Left renal cortex interstitium (tissue), 4 donors: ENCODE results near the gene JARID2. TPM values are rescaled to one million over a fixed set of nuclear protein-coding genes. Genes with fewer than 3 reads are reported as not detected.
"Not testable (repeated sequence)": the region's sequence is repeated elsewhere in the genome, so short reads cannot be mapped to it uniquely, and the experiment has no call there.

Experiments used
- DNase-seq, 4 donors: peaks; one replicate each; pipeline ENCODE4 v3.0.0-alpha.2; 2013; ENCODE audit warnings: low read depth in 4 of 4, low spot score in 2 of 4, missing footprints in 1 of 4
- polyA plus RNA-seq, 4 donors: library from polyadenylated mRNA; unstranded; fragments of 120-200 nt; gene quantifications; one replicate each; pipeline ENCODE4 v1.2.1, GENCODE V29; 2013; ENCODE audit not compliant: insufficient read length in 4 of 4

JARID2 gene
- polyA plus RNA-seq, 4 donors = 26.1 to 33.0 (median 28.9) TPM

DNA sequence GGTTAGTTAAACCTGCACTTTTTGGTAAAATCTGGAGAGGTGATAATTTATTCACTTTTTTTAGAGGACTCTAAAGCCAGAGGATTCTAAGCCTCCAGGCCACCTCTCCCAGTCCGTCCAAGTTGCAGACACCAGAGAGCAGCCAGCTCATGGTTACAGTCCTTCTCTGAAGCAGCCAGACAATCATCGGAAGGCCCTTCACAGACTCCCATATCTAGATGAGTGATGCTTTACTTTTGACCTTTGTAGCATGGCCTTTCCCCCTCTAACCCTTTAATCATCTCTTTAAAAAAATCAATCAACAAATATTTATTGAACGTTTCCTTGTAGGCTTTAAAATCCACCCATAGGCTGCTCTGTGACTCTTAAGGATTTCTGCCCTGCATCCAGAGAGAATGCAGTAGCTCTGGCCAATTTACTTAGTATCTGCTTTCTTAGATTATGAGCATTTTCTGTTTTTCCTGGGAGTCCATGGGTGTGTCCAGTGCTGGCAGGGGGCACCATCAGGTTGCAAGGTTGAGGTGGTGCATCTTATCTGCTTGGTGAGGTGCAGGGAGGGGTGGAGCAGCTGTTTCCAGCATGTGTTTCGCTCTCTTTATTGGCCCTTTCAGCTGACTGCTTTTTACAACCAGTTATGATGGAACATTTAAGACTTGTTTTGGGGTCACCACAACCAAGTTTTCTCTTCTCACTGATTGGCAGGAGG lies 58.6 kb downstream of the JARID2 start:
- DNase-seq = no peak

DNA sequence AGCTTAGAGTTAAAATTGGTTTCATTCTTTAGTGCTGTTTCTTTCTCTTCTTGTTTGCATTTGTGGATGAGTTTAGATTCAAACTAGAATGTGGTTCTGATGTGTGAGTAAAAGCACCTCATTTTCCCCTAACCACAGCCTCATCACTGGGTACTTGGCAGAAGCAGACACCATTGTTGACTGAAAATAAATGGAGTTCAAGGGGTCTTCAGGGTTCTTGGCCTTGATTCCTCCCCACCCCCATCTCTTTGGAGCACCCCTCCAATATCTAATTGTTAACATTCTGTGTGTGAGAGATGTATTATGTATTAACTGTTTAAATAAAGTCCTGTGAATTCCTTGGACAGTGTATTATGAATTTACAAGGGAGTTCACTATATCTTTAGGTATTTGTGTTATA lies 59.6 kb downstream of the JARID2 start:
- no peak for DNase-seq

DNA sequence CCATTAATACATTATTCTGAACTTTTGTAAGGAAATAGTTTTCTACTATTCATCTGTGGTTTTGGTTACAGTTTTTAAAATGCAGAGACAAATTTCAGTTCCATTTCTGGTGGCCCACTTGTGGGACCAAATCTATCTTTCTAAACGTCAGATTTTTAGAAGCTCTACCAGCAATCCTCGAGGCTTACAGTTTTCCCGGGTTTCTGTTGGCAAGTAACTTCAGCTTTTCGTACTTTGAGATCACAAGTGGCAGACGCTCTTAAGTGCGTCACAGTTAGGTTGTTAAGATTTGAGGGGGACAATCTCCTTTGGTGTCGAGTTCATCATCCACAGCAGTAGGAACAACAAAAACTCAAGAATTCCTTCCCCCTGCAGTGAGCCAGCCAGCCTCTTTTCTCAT lies 60.0 kb downstream of the JARID2 start:
- DNase-seq = no peak

GRCh38 chr6:15308435-15309213 lies 62.8 kb downstream of the JARID2 start:
- DNase-seq = no peak

DNA sequence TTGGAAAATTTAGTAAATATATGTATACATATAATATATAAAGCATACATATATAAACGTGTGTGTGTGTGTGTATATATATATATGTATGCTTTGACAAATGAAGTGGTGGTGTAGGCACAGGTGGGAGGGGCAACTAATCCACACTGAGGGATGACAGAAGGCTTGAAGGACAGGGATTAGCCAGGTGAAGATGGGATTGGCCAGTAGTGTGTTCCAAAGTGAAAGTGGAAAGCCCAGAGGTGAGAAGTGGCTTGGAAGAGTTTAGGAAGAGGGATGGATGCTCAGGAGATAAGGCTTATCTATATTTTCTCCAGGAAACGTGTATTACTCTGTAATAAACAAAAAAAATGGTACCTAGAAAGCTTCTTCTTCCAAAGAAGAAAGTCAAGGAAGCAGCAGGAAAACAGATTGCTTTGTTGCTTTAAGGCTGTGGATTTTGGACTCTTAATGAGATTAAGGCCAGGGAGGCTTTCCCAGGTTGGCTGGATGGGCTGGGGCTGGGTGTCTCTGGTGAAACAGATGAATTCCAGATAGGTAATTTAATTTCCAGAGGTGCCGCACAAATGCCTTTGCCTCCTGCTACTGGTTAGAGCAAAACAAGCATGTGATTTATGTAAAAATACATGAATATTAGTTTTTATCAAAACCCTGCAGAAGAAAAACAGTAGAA lies 63.9 kb downstream of the JARID2 start:
- DNase-seq = no peak

GRCh38 chr6:15310680-15311079 lies 64.8 kb downstream of the JARID2 start:
- DNase-seq = no peak

- no peak for DNase-seq
Observed at GRCh38 chr6:15312500-15312899, 66.6 kb downstream of the JARID2 start.

DNA sequence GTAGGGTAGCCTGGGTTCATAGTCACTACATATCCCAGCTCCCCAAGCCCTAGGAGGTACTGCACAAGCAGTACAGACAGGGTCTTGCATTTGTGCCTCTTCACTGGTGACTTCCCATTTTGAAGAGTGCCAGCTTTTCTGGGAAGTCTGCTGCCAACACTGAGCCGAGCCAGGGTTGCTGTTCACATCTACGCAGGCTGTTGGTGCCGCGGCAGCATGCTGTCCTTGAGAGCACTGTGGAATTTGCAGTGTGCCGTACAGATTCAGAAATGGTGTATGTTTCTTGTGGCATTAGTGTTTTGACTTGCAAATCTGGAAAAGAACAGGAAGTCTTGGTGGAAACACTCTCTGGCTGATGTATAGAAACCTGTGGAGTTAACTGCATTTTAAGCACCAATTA lies 67.5 kb downstream of the JARID2 start:
- DNase-seq = no peak

GRCh38 chr6:15316754-15317153 lies 70.9 kb downstream of the JARID2 start:
- no peak for DNase-seq

- DNase-seq = no peak
Observed at GRCh38 chr6:15317251-15317650, 71.4 kb downstream of the JARID2 start.

GRCh38 chr6:15317934-15318902 lies 72.3 kb downstream of the JARID2 start:
- no peak for DNase-seq

GRCh38 chr6:15319677-15320076 lies 73.8 kb downstream of the JARID2 start:
- no peak for DNase-seq

DNA sequence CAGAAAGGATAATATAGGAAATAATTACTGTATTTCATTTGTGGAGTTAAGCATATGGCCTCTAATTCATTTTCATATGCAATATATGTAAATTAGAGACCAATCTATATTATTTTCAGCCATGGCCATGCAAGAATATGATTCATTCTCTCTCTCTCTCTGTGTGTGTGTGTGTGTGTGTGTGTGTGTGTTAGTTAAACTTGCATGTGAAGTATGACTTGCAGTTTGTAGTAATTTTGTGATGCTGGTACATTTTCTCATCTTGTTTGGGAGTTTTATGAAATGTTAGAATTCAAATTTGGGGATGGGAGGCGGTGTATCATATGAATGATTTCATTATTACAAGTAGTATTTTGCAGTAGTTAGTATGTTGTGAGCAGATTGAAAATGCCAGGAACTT lies 74.8 kb downstream of the JARID2 start:
- DNase-seq = no peak

DNA sequence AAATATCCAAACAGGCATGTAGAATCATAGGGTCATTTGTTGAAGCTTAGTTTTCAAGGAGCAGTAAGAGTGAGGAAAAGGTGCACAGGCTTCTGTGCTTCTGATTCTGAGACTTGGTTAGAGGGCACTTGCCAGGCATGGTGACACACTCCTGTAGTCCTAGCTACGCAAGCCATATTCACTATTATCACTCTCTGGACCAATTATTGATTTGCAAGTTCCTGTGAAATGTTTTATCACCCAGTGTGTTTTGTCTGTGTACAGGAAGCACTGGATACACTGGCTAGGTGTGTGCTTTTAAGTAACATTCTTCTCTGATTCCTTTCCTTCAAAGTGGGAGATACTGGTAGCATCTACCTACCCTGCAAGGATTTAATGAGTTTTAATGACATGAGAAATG lies 76.3 kb downstream of the JARID2 start:
- DNase-seq = no peak

GRCh38 chr6:15322781-15323536 lies 77.1 kb downstream of the JARID2 start:
- no peak for DNase-seq

- DNase-seq = not testable (repeated sequence)
Observed at GRCh38 chr6:15323611-15324010, 77.7 kb downstream of the JARID2 start.

GRCh38 chr6:15324427-15324985 lies 78.6 kb downstream of the JARID2 start:
- DNase-seq = no peak

GRCh38 chr6:15325540-15325955 lies 79.7 kb downstream of the JARID2 start:
- no peak for DNase-seq

- no peak for DNase-seq
Observed at GRCh38 chr6:15326067-15326614, 80.3 kb downstream of the JARID2 start.
